Activated CD8-positive, alpha-beta memory T cell treated with anti-CD3 and anti-CD28 coated beads, Interleukin-2, amount 50 U/mL, for 1 hour (primary cell): ENCODE results near the gene CD47.

Experiments used
- DNase-seq: peaks from one replicate; pipeline ENCODE4 v3.0.0-alpha.2; 2020; ENCODE audit errors: extremely low read depth

The CD47 gene

DNA sequence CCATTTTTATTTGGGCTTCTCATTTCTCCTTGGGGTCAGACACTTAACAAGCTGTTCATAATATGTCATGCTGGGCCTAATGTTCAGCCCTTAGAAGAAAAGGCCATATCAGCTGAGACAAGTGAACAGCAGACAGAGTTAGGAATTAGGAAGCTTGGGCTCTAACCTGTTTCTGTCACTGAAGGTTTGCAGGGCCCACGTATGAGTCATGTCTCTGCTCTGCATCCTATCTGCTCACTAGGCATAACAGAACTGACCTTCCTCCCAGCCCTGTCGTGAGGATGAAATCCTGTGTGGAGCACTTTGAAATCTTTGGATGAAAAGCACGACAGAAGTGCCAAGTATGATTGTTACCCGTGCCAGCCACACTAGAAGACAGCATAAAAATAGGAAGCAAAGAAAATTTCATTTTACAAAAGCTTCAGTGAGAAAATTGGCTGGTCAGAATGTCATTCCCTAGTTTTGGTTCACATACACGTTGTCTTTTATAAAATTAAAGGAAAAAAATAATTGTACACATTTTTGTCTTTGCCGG is 26.5 kb upstream of the CD47 start:
- DNase-seq: no peak

- no peak for DNase-seq
These were observed 23.7 kb upstream of the CD47 start for GRCh38 chr3:108114423-108115065.

GRCh38 chr3:108113975-108114374 is 23.1 kb upstream of the CD47 start:
- DNase-seq: no peak

- DNase-seq: no peak
These were observed 20.1 kb upstream of the CD47 start for GRCh38 chr3:108110934-108111333.

GRCh38 chr3:108108416-108108815 is 17.6 kb upstream of the CD47 start:
- no peak for DNase-seq

- DNase-seq: no peak
These were observed 15.6 kb upstream of the CD47 start for GRCh38 chr3:108106449-108106848.

- no peak for DNase-seq
These were observed 15.2 kb upstream of the CD47 start for GRCh38 chr3:108106031-108106430.

GRCh38 chr3:108103886-108104797 is 13.3 kb upstream of the CD47 start:
- DNase-seq: no peak

GRCh38 chr3:108103040-108103751 is 12.4 kb upstream of the CD47 start:
- DNase-seq: no peak

DNA sequence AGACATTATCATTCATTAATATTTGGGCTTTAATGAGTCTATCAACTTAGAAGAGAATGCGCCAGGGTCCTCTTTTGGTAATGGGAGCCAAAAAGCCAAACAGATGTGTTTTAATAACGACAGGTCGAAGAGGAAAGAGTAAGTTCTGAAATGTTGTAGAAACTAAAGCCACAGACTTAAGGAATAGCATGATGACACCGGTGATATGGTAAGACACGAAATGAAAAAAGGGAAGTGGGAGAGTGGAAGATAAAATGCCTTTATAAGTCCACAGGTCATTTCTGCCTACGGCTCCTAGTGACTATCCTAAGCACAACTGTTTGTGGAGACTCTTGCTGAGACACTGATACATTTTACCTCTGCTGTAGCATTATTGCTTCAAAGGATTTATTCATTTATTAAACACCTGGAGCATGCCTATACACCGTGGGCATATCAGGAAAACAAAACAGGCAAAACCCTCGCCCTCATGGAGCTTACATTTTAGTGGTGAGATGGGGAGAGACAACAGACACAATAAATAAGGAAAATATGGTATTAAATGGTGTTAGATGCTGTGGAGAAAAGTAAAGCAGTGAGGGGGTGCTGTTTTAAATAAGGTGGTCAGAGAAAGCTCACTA is 11.7 kb upstream of the CD47 start:
- DNase-seq: no peak

- DNase-seq: no peak
These were observed 10.3 kb upstream of the CD47 start for GRCh38 chr3:108100906-108101660.

GRCh38 chr3:108099679-108100428 is 9.0 kb upstream of the CD47 start:
- no peak for DNase-seq

DNA sequence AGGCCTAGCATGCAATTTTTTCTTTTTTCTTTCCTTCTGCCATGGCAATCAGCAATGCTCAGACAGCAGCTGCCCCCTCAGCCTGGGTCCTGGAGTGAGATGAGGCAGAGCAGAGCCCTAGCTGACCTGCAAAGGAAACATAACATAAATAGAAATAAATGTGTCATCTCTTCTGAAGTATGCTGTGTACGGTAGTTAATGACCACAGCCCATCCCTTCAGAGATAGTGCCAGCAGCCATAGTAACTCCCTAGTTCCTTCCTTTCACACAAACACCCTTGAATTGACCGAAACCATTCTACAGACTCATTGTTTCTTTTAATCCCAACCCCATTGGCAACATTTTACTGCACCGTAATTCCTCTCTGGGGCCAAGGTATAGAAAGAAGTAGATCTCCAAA is 8.4 kb upstream of the CD47 start:
- no peak for DNase-seq

DNA sequence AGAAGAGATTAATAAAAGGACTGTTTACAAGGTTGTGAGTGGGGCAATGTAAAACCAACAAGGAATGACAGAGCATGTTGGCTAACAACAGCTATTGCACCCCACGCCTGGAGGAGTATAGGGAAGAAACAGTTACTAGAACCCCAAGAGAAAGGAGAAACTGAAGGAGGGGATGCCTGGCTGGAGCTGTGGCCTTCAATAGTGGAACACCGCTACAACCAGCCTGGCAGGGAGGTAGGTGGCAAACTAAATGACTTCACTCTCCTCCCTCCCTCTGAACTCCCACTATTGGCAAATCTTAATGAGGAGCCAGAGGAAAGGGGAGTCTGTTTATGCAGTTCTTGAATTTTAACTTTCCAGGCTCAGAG is 7.2 kb upstream of the CD47 start:
- DNase-seq: no peak

DNA sequence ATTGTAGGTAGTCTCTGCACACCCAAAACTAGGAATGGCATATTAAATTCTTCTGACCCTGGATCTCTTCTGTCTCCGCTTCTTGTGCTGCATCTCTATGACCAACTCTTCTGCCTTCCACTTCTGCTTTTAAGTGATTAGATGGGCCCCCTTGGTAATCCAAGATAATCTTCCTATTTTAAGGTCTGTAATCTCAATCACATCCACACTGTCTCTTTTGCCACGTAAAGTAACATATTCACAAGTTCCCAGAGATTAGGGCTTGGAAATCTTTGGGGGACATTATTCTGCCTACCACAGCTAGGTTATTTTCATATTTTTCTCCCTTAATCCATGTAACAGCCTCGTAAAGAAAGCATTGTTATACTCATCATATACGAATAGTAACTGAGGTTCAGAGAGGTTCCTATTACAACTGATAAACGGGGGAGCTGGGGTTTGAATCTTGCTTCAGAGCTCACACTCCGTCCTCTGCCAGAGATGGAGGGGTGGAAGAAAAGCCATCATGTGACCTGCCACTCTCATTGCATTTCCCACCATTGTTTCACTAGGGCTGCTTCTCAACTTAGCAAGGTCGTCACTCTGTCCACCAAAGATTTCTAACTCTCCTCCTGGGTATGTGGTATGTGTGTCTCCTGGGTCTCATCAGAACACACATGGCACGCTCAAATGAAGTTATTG is 6.6 kb upstream of the CD47 start:
- DNase-seq: no peak

GRCh38 chr3:108096532-108097321 is 5.9 kb upstream of the CD47 start:
- no peak for DNase-seq

DNA sequence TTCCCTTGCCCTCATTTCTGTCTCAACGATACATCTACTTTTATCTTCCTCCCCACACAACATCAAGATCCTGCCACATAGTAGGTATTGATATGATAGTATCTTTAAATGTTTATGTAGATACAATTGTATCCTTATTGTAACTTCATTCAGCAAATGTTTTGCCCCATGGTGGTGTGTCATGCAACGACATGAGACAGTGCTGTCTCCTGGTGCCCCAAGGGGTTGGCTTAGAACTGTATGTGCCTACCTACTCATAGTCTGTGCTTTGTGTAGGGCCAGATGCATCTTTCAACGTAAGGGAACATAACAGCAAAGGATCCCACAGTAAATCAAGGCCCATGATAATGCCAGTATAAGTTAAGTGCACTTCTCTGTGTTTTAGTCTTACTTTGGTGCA is 2.8 kb upstream of the CD47 start:
- no peak for DNase-seq

DNA sequence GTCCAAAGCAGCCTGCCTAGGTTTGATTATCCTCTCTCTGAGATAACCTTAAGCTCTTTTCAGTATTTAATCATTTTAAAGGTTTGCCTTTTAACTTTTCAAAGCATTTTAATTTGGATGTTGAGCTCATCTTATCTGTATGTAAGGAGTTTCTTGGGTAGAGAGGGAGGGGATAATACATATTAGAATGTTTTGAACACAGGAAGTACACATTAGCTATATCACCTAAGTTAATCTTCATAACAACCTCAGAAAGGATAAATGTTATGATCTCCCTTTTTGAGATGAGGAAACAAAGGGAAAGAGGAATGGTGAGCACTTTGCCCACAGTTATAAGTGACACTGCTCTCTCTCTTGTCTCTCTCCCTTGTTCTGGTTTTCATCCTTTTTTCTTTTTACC is 2.2 kb upstream of the CD47 start:
- no peak for DNase-seq

- no peak for DNase-seq
These were observed 1.7 kb upstream of the CD47 start for GRCh38 chr3:108092501-108092900.
